Vein endothelial cell (primary cell): ENCODE data around the gene RTP3. TPM values are rescaled to one million over a fixed set of nuclear protein-coding genes. Genes with fewer than 3 reads are reported as not detected.

Experiments
- total RNA-seq: library from RNA; depleted of rRNA; stranded (reverse); fragments of >200 nt; gene quantifications from 2 replicates; pipeline ENCODE4 v1.2.3, GENCODE V29; 2012

Gene RTP3
- total RNA-seq, result not detected in 2 replicates

DNA sequence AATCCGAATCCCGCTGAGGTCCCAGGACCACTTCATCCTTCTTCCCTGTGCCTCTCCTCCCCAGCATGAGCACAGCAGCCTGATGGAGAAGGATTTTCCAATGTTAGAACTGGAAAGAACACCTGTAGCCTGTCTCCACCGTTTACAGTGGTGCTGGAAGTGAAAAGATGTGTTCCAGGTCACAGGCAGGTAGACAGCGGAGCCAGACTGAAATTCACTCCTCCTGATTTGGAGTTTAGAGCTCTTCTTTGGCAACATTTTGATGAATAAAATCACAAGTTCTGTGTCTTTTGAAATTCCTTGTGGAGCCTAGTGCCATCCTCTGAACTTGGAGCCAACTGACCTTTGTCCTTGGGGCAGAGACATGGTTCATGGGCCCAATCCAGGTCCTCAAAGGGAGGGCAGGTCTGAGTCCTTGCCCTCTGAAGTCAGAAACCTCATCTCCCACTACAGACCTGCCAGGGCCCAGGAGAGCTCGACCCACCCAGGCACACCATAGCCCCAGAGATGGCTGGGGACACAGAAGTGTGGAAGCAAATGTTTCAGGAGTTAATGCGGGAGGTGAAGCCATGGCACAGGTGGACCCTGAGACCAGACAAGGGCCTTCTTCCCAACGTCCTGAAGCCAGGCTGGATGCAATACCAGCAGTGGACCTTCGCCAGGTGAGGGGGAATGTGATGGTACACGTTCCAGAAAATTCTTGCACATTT, at the start of gene RTP3:
RTP3 (plus strand) TSS at position 421 of the 710 bp plus-strand sequence; CDS start at position 508, 87 bp downstream.

GRCh38 chr3:46464326-46465195, 33.2 kb upstream of the RTP3 start, which contains the start of gene LTF:
Gene LTF (minus strand): TSS chr3:46464905. CDS start chr3:46464867, 38 bp downstream.

Other genes starting within 250 kb of the RTP3 start
- not detected in 2 replicates for gene CCR2, start 143.9 kb upstream of the RTP3 start, total RNA-seq
- gene CCR5, start 127.0 kb upstream of the RTP3 start, total RNA-seq, result not detected in 2 replicates
- 5.6 and 13.5 TPM in 2 replicates for gene CCRL2, start 90.7 kb upstream of the RTP3 start, total RNA-seq
- gene LTF, start 33.1 kb upstream of the RTP3 start, total RNA-seq, result under 0.01 and 0.10 TPM in 2 replicates
- gene LRRC2, start 68.3 kb downstream of the RTP3 start, total RNA-seq, result 0.10 and 0.98 TPM in 2 replicates
- gene FAM240A, start 114.5 kb downstream of the RTP3 start, total RNA-seq, result not detected in 2 replicates
- gene ALS2CL, start 195.7 kb downstream of the RTP3 start, total RNA-seq, result 8.8 and 11.1 TPM in 2 replicates
- under 0.01 TPM in 1 of 2 replicates, not detected in the other for gene TMIE, start 203.4 kb downstream of the RTP3 start, total RNA-seq
- gene PRSS50, start 219.9 kb downstream of the RTP3 start, total RNA-seq, result not detected in 2 replicates